ENCODE measurements around the gene TGM4.

TGM4 gene

GRCh38 chr3:44880284-44880683 is 5.9 kb downstream of the TGM4 start:
- Histone ChIP-seq H3K4me1 (ENCODE audit: control insufficient read depth, insufficient read depth, low read length, unreplicated experiment) (peaks cover 32% of the 10 kb centered on the region), H3K27me3 (ENCODE audit: insufficient read depth, low read length) (no peaks in the 10 kb centered on the region), H3K79me2 (ENCODE audit: control insufficient read depth, insufficient read depth, low read length, unreplicated experiment) (no peaks in the 10 kb centered on the region), H3K36me3 (ENCODE audit: insufficient read depth, low read length) (no peaks in the 10 kb centered on the region), H3K27ac (ENCODE audit: low read depth, low read length) (no peak overlapping the region), H2AFZ (ENCODE audit: low read length, unreplicated experiment) (no peak overlapping the region), H3K4me3 (ENCODE audit: low read depth, low read length) (no peak overlapping the region)

- H3K4me1 ChIP-seq (ENCODE audit: control insufficient read depth, insufficient read depth, low read length, unreplicated experiment): peaks cover 50% of the 10 kb centered on the region
- H3K4me3 ChIP-seq (ENCODE audit: low read depth, low read length): peak overlapping the region; percentile 16; the same call in 1 of the 2 replicates
- no peaks in the 10 kb centered on the region for H3K79me2 ChIP-seq (ENCODE audit: control insufficient read depth, insufficient read depth, low read length, unreplicated experiment)
- H3K36me3 ChIP-seq (ENCODE audit: insufficient read depth, low read length): no peaks in the 10 kb centered on the region
- peak overlapping the region; percentile 58 for H2AFZ ChIP-seq (ENCODE audit: low read length, unreplicated experiment)
- peak overlapping the region; percentile 96 for H3K27ac ChIP-seq (ENCODE audit: low read depth, low read length)
- H3K27me3 ChIP-seq (ENCODE audit: insufficient read depth, low read length): no peaks in the 10 kb centered on the region
Measured at GRCh38 chr3:44883213-44883955, 9.0 kb downstream of the TGM4 start.

- 0 out of 2 replicates have a peak overlapping the region, but pooled peaks have one; percentile 16 for H3K4me3 ChIP-seq (ENCODE audit: low read depth, low read length)
Measured at GRCh38 chr3:44883999-44884431, 9.6 kb downstream of the TGM4 start.

DNA sequence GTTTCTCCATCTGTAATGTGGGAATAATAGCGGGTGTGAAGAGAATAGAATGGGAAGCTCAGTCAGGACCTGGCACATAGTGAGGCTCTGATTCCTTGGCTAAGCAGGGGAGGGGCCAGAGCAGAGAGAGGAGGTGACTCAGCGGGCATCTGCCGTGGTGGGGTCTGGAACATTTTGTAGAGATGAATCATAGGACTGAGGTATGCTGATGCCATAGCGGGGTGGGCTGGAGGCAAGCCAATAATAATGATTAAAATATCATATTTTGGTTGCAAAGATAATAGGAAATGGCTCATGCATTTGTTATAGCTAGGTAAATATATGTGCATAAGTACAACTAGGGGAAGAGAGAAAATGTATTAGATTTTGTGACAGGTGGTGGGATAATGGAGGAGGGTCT is 11.2 kb downstream of the TGM4 start:
- peak overlapping the region; percentile 96 for H3K27ac ChIP-seq (ENCODE audit: low read depth, low read length)

More at GRCh38 chr3:44883999-44884431, 9.6 kb downstream of the TGM4 start:
- Histone ChIP-seq H3K79me2 (ENCODE audit: control insufficient read depth, insufficient read depth, low read length, unreplicated experiment) (no peaks in the 10 kb centered on the region), H3K4me1 (ENCODE audit: control insufficient read depth, insufficient read depth, low read length, unreplicated experiment) (peaks cover 50% of the 10 kb centered on the region), H3K27me3 (ENCODE audit: insufficient read depth, low read length) (no peaks in the 10 kb centered on the region), H2AFZ (ENCODE audit: low read length, unreplicated experiment) (peak overlapping the region; percentile 58), H3K36me3 (ENCODE audit: insufficient read depth, low read length) (no peaks in the 10 kb centered on the region), H3K27ac (ENCODE audit: low read depth, low read length) (peak overlapping the region; percentile 96)

DNA sequence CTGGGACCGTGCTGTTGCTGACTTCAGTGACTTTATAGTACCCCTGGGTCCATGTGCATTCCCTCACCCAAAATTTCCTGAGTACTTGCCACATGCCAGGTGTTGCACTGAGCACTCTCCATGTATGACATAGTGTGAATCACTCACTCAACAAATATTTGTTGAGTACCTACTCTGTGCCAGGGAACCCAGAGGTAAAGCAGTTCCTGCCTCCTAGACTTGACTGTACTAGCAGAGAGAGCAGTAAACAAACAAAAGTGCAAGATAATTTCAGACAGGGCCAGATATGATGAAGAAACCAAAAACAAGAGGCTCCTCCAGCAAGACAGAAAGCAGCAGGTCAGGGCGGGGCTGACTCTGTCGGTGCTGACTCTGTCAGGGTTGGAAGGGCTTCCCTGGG is 12.2 kb downstream of the TGM4 start:
- H3K27ac ChIP-seq (ENCODE audit: low read depth, low read length): peak overlapping the region; percentile 63
- no peaks in the 10 kb centered on the region for H3K27me3 ChIP-seq (ENCODE audit: insufficient read depth, low read length)
- H3K4me3 ChIP-seq (ENCODE audit: low read depth, low read length): no peak overlapping the region
- H3K79me2 ChIP-seq (ENCODE audit: control insufficient read depth, insufficient read depth, low read length, unreplicated experiment): no peaks in the 10 kb centered on the region
- no peak overlapping the region for H2AFZ ChIP-seq (ENCODE audit: low read length, unreplicated experiment)
- no peaks in the 10 kb centered on the region for H3K36me3 ChIP-seq (ENCODE audit: insufficient read depth, low read length)
- H3K4me1 ChIP-seq (ENCODE audit: control insufficient read depth, insufficient read depth, low read length, unreplicated experiment): peaks cover 42% of the 10 kb centered on the region

More for the DNA sequence above, 11.2 kb downstream of the TGM4 start:
- Histone ChIP-seq H3K36me3 (ENCODE audit: insufficient read depth, low read length) (no peaks in the 10 kb centered on the region), H3K27me3 (ENCODE audit: insufficient read depth, low read length) (no peaks in the 10 kb centered on the region), H3K4me3 (ENCODE audit: low read depth, low read length) (peak overlapping the region; percentile 38; the same call in 1 of the 2 replicates), H3K4me1 (ENCODE audit: control insufficient read depth, insufficient read depth, low read length, unreplicated experiment) (peaks cover 43% of the 10 kb centered on the region), H2AFZ (ENCODE audit: low read length, unreplicated experiment) (no peak overlapping the region), H3K79me2 (ENCODE audit: control insufficient read depth, insufficient read depth, low read length, unreplicated experiment) (no peaks in the 10 kb centered on the region)

DNA sequence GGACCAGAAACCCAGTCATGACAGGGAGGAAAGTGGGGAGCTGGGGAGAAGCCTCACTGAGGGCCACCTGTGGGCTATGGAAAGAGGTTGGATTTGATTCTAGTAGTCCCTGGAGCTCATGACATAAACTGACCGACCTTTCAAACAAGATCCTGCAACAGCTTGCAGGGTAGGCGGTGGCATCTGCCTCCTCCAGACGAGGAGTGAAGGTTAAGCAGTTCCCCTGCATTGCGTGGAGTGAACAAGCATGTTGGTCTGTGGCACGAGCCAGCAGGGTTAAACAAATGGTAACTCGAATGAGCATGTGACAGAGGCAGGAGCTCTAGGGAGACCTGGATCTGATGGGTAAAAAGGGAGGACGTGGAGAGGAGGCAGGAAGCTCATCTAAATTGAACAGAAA is 12.7 kb downstream of the TGM4 start:
- H3K36me3 ChIP-seq (ENCODE audit: insufficient read depth, low read length): no peaks in the 10 kb centered on the region
- H2AFZ ChIP-seq (ENCODE audit: low read length, unreplicated experiment): no peak overlapping the region
- no peak overlapping the region for H3K4me3 ChIP-seq (ENCODE audit: low read depth, low read length)
- no peaks in the 10 kb centered on the region for H3K79me2 ChIP-seq (ENCODE audit: control insufficient read depth, insufficient read depth, low read length, unreplicated experiment)
- H3K27ac ChIP-seq (ENCODE audit: low read depth, low read length): peak overlapping the region; percentile 63
- H3K4me1 ChIP-seq (ENCODE audit: control insufficient read depth, insufficient read depth, low read length, unreplicated experiment): peaks cover 42% of the 10 kb centered on the region
- H3K27me3 ChIP-seq (ENCODE audit: insufficient read depth, low read length): no peaks in the 10 kb centered on the region

GRCh38 chr3:44890258-44890657 is 15.8 kb downstream of the TGM4 start:
- no peak overlapping the region for H2AFZ ChIP-seq (ENCODE audit: low read length, unreplicated experiment)
- no peaks in the 10 kb centered on the region for H3K36me3 ChIP-seq (ENCODE audit: insufficient read depth, low read length)
- no peak overlapping the region for H3K27ac ChIP-seq (ENCODE audit: low read depth, low read length)
- no peak overlapping the region for H3K4me3 ChIP-seq (ENCODE audit: low read depth, low read length)
- H3K27me3 ChIP-seq (ENCODE audit: insufficient read depth, low read length): no peaks in the 10 kb centered on the region
- peaks cover 38% of the 10 kb centered on the region for H3K4me1 ChIP-seq (ENCODE audit: control insufficient read depth, insufficient read depth, low read length, unreplicated experiment)
- no peaks in the 10 kb centered on the region for H3K79me2 ChIP-seq (ENCODE audit: control insufficient read depth, insufficient read depth, low read length, unreplicated experiment)

GRCh38 chr3:44890852-44891251 is 16.4 kb downstream of the TGM4 start:
- Histone ChIP-seq H3K4me1 (ENCODE audit: control insufficient read depth, insufficient read depth, low read length, unreplicated experiment) (peaks cover 34% of the 10 kb centered on the region), H3K79me2 (ENCODE audit: control insufficient read depth, insufficient read depth, low read length, unreplicated experiment) (no peaks in the 10 kb centered on the region), H2AFZ (ENCODE audit: low read length, unreplicated experiment) (no peak overlapping the region), H3K27ac (ENCODE audit: low read depth, low read length) (no peak overlapping the region), H3K36me3 (ENCODE audit: insufficient read depth, low read length) (no peaks in the 10 kb centered on the region), H3K4me3 (ENCODE audit: low read depth, low read length) (no peak overlapping the region), H3K27me3 (ENCODE audit: insufficient read depth, low read length) (no peaks in the 10 kb centered on the region)

- no peaks in the 10 kb centered on the region for H3K36me3 ChIP-seq (ENCODE audit: insufficient read depth, low read length)
- H3K27me3 ChIP-seq (ENCODE audit: insufficient read depth, low read length): no peaks in the 10 kb centered on the region
- H3K79me2 ChIP-seq (ENCODE audit: control insufficient read depth, insufficient read depth, low read length, unreplicated experiment): no peaks in the 10 kb centered on the region
- no peak overlapping the region for H2AFZ ChIP-seq (ENCODE audit: low read length, unreplicated experiment)
- peak overlapping the region; percentile 84 for H3K27ac ChIP-seq (ENCODE audit: low read depth, low read length)
- H3K4me1 ChIP-seq (ENCODE audit: control insufficient read depth, insufficient read depth, low read length, unreplicated experiment): peaks cover 20% of the 10 kb centered on the region
- H3K4me3 ChIP-seq (ENCODE audit: low read depth, low read length): peak overlapping the region; percentile 43
Measured at GRCh38 chr3:44892689-44893088, 18.3 kb downstream of the TGM4 start.

- Histone ChIP-seq H3K27ac (ENCODE audit: low read depth, low read length) (peak overlapping the region; percentile 84), H3K4me1 (ENCODE audit: control insufficient read depth, insufficient read depth, low read length, unreplicated experiment) (peaks cover 20% of the 10 kb centered on the region), H3K36me3 (ENCODE audit: insufficient read depth, low read length) (no peaks in the 10 kb centered on the region), H2AFZ (ENCODE audit: low read length, unreplicated experiment) (no peak overlapping the region), H3K27me3 (ENCODE audit: insufficient read depth, low read length) (no peaks in the 10 kb centered on the region), H3K79me2 (ENCODE audit: control insufficient read depth, insufficient read depth, low read length, unreplicated experiment) (no peaks in the 10 kb centered on the region), H3K4me3 (ENCODE audit: low read depth, low read length) (peak overlapping the region; percentile 43)
Measured at GRCh38 chr3:44893097-44893496, 18.7 kb downstream of the TGM4 start.

- Histone ChIP-seq H2AFZ (ENCODE audit: low read length, unreplicated experiment) (peak overlapping the region; percentile 50), H3K4me1 (ENCODE audit: control insufficient read depth, insufficient read depth, low read length, unreplicated experiment) (peaks cover 20% of the 10 kb centered on the region), H3K27me3 (ENCODE audit: insufficient read depth, low read length) (no peaks in the 10 kb centered on the region), H3K36me3 (ENCODE audit: insufficient read depth, low read length) (no peaks in the 10 kb centered on the region), H3K4me3 (ENCODE audit: low read depth, low read length) (no peak overlapping the region; the same call in 1 of the 2 replicates), H3K27ac (ENCODE audit: low read depth, low read length) (no peak overlapping the region), H3K79me2 (ENCODE audit: control insufficient read depth, insufficient read depth, low read length, unreplicated experiment) (no peaks in the 10 kb centered on the region)
Measured at GRCh38 chr3:44894485-44894884, 20.1 kb downstream of the TGM4 start.

All from ACC112 (cell line).